Measurements from ENCODE around the gene CCDC50. TPM values are rescaled to one million over a fixed set of nuclear protein-coding genes. Genes with fewer than 3 reads are reported as not detected.

CCDC50 gene
- total and polyA plus RNA-seq, 2 of the 8 experiments (the other 6 are each of a cell fraction or from before 2014, with no cell fraction given): 7.3 to 19.2 TPM

DNA sequence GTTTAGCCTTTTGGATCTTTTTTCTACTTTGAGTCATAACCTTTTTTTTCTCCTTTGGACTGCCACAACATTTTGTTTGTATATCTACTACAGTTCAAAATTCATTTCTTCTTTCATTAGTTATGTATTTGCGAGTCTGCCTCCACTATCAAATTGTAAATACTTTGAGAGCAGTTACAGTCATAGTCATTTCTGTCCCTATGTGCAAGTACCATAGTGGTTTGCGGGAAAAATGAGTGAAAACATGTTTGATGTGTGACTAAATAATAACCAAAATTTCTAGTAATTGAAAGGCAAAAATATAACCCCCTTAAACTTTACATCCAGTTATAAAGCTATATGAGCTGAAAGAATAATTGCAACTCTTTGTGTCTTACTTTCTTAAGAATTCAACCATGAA is 45.8 kb upstream of the CCDC50 start:
- Histone ChIP-seq H2BK20ac (ENCODE audit: low read length) (no peak overlapping the region), H2AK5ac (ENCODE audit: low read depth, low read length) (no peak overlapping the region), H3K23me2 (ENCODE audit: low read depth, low read length) (no peaks in the 10 kb centered on the region), H3K27me3 (replicated peaks in 1 of 4; ENCODE audit: control insufficient read depth in 3 of 4, extremely low read depth in 1 of 4, insufficient read depth in 3 of 4, low read length in 3 of 4) (no peaks in the 10 kb centered on the region), H4K5ac (ENCODE audit: insufficient read length, low read depth, low read length) (no peak overlapping the region), H3K4me1 (replicated peaks in 1 of 4; ENCODE audit: control insufficient read depth in 3 of 4, insufficient read depth in 4 of 4, low read length in 3 of 4) (no peaks in the 10 kb centered on the region), H2BK15ac (ENCODE audit: low read length) (no peak overlapping the region), H3K18ac (ENCODE audit: extremely low read depth, low read length) (no peak overlapping the region), H3K23ac (ENCODE audit: insufficient read length) (no peak overlapping the region), H2BK5ac (ENCODE audit: low read depth, low read length) (no peak overlapping the region), H4K8ac (ENCODE audit: extremely low read depth, insufficient read depth, low read length) (no peak overlapping the region), H3K79me1 (ENCODE audit: low read depth, low read length) (no peaks in the 10 kb centered on the region), H3K9me3 (ENCODE audit: insufficient read depth in 2 of 2, low read depth in 1 of 2, low read length in 1 of 2) (no peaks in the 10 kb centered on the region), H2AFZ (ENCODE audit: low read length) (no peak overlapping the region), H3K4me3 (ENCODE audit: extremely low read depth in 1 of 4, insufficient read depth in 2 of 4, low read depth in 3 of 4, low read length in 4 of 4) (no peak overlapping the region), H2BK12ac (ENCODE audit: low read depth, low read length) (no peak overlapping the region), H3K79me2 (ENCODE audit: control insufficient read depth in 1 of 2, insufficient read depth in 2 of 2, low read length in 2 of 2) (no peaks in the 10 kb centered on the region), H3K9ac (replicated peaks in 1 of 4; ENCODE audit: extremely low read depth in 1 of 4, low read depth in 3 of 4, low read length in 3 of 4) (no peak overlapping the region), H3K4ac (replicated peaks; ENCODE audit: insufficient read length, low read depth, low read length) (no peak overlapping the region), H2BK120ac (replicated peaks; ENCODE audit: low read depth, low read length) (no peak overlapping the region), H3K14ac (ENCODE audit: insufficient read length) (no peak overlapping the region), H3K36me3 (ENCODE audit: control insufficient read depth in 2 of 4, insufficient read depth in 4 of 4, low read length in 3 of 4) (no peaks in the 10 kb centered on the region), H3K4me2 (ENCODE audit: insufficient read depth in 1 of 2, low read depth in 2 of 2, low read length in 2 of 2) (no peak overlapping the region), H3K56ac (replicated peaks; ENCODE audit: insufficient read length, low read depth, low read length) (no peak overlapping the region), H4K20me1 (replicated peaks in 1 of 2; ENCODE audit: control insufficient read depth in 1 of 2, insufficient read depth in 2 of 2, low read length in 2 of 2) (no peaks in the 10 kb centered on the region), H4K91ac (replicated peaks; ENCODE audit: insufficient read length, low read length) (no peak overlapping the region), H3K27ac (ENCODE audit: low read depth, low read length) (no peak overlapping the region)
- ChIA-PET CTCF (ENCODE audit: partially characterized antibody) (no interaction called here), POLR2A (ENCODE audit: partially characterized antibody) (no interaction called here)
- WGBS, 2 experiments (ENCODE audit: extremely low coverage in 1 of 2, insufficient coverage in 1 of 2, insufficient read length in 1 of 2, insufficient replicate concordance in 2 of 2, low coverage in 1 of 2, low lambda C conversion rate in 2 of 2, missing lambda C conversion rate in 1 of 2): 90% methylated on average over 2 of the region's 2 CpGs; no CpG with 5 or more reads in 1 of the 2 experiments
- DNase-seq (ENCODE audit: low read depth in 1 of 2, low spot score in 2 of 2): no peak
- no peak for FAIRE-seq
- TF ChIP-seq SIX5 (IDR thresholded peaks at IDR 0.05; ENCODE audit: low read depth, low read length) (no peak), RFX5 (IDR thresholded peaks at IDR 0.05; ENCODE audit: borderline replicate concordance, low read depth, low read length) (no peak), NRF1 (IDR thresholded peaks at IDR 0.05; ENCODE audit: low read depth, low read length) (no peak), SUZ12 (IDR thresholded peaks at IDR 0.05; ENCODE audit: low read length) (no peak), FOSL1 (IDR thresholded peaks at IDR 0.05; ENCODE audit: insufficient read depth, low read depth, low read length) (no peak), HDAC6 (IDR thresholded peaks at IDR 0.05; ENCODE audit: low read depth, low read length) (no peak)
- TF ChIP-seq, protein P1, sequence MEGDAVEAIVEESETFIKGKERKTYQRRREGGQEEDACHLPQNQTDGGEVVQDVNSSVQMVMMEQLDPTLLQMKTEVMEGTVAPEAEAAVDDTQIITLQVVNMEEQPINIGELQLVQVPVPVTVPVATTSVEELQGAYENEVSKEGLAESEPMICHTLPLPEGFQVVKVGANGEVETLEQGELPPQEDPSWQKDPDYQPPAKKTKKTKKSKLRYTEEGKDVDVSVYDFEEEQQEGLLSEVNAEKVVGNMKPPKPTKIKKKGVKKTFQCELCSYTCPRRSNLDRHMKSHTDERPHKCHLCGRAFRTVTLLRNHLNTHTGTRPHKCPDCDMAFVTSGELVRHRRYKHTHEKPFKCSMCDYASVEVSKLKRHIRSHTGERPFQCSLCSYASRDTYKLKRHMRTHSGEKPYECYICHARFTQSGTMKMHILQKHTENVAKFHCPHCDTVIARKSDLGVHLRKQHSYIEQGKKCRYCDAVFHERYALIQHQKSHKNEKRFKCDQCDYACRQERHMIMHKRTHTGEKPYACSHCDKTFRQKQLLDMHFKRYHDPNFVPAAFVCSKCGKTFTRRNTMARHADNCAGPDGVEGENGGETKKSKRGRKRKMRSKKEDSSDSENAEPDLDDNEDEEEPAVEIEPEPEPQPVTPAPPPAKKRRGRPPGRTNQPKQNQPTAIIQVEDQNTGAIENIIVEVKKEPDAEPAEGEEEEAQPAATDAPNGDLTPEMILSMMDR (IDR thresholded peaks at IDR 0.05; ENCODE audit: control extremely low read depth in 1 of 3, insufficient read depth in 1 of 3, low read depth in 1 of 3, low read length in 3 of 3): no peak

Data from H1 (cell line).